Brain microvascular endothelial cell (primary cell): Measurements from ENCODE around the gene CHTF8.

Experiments
- DNase-seq: peaks from one replicate; pipeline ENCODE4 v3.0.0-alpha.2; 2020
- H3K27ac ChIP-seq: fragments of 250-450 bp; sonication (Bioruptor Pico); 2 replicates; pipeline ENCODE4 v1.5.1; 2020; ENCODE audit warnings: mild to moderate bottlenecking, moderate library complexity
- H3K27me3 ChIP-seq: fragments of 250-450 bp; sonication (Bioruptor Pico); replicated peaks from 2 replicates; pipeline ENCODE4 v1.5.1; 2020; ENCODE audit warnings: mild to moderate bottlenecking
- H3K36me3 ChIP-seq: fragments of 250-450 bp; sonication (Bioruptor Pico); replicated peaks from 2 replicates; pipeline ENCODE4 v1.5.1; 2020; ENCODE audit warnings: mild to moderate bottlenecking
- H3K4me3 ChIP-seq: 2 replicates; pipeline ENCODE4 v1.5.1; 2011; ENCODE audit warnings: low read depth, mild to moderate bottlenecking, control low read depth, low read length, moderate library complexity
- CTCF ChIP-seq: IDR thresholded peaks from 2 replicates; pipeline ENCODE4 v1.5.1; 2011; ENCODE audit warnings: low read depth, mild to moderate bottlenecking, moderate library complexity, low read length, control low read depth, inconsistent platforms; ENCODE audit errors: missing control alignments
- in situ Hi-C: cut with HindIII; loops from 2 replicates; pipeline ENCODE4 v1.10.0; 2017; ENCODE audit warnings: low sequenced_read_pairs, low pct_ligation_motif_present

CHTF8 gene

DNA sequence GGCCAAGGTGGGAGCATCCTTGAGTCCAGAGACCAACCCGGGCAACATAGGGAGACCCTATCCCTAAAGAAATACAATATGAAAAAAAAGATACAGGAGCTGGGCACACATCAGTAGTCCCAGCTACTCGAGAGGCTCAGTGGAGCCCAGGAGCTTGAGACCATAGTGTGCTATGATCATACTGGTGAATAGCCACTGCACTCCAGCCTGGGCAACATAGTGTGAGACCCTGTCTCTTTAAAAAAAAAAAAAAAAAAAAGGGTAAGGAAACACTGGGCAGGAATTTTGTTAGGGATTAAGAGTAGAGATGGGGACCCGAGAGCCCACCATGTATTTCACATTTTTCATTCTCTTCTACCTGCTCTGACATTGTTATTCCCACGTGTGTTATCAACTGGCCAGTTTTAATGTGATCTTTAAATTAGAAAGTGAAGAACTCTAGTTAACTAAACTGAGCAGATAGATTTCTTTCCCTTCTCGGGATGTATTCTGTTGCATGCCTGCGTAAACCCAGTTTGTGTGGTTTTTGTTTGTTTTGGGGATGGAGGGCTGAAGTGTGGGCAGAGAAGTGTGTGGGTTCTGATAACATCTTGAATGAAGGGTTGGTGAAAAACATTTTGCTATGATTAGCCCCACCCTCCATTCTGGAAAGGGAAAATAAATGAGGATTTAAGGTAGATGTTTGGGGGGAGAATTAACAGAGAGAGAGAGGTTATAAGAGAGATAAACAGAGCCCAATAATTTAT, 37.4 kb upstream of the CHTF8 start:
- H3K4me3 ChIP-seq, result no peak overlapping the region
- peaks cover 20% of the 10 kb centered on the region for H3K36me3 ChIP-seq
- DNase-seq, result no peak
- no peak overlapping the region for H3K27ac ChIP-seq
- no peaks in the 10 kb centered on the region for H3K27me3 ChIP-seq
- in situ Hi-C loops, result no loop called here
- TF ChIP-seq CTCF, result no peak

GRCh38 chr16:69169051-69169450, 36.7 kb upstream of the CHTF8 start:
- TF ChIP-seq CTCF, result no peak
- Histone ChIP-seq H3K27ac (no peak overlapping the region), H3K4me3 (no peak overlapping the region), H3K27me3 (no peaks in the 10 kb centered on the region), H3K36me3 (peaks cover 25% of the 10 kb centered on the region)
- in situ Hi-C loops, result no loop called here
- DNase-seq, result no peak

DNA sequence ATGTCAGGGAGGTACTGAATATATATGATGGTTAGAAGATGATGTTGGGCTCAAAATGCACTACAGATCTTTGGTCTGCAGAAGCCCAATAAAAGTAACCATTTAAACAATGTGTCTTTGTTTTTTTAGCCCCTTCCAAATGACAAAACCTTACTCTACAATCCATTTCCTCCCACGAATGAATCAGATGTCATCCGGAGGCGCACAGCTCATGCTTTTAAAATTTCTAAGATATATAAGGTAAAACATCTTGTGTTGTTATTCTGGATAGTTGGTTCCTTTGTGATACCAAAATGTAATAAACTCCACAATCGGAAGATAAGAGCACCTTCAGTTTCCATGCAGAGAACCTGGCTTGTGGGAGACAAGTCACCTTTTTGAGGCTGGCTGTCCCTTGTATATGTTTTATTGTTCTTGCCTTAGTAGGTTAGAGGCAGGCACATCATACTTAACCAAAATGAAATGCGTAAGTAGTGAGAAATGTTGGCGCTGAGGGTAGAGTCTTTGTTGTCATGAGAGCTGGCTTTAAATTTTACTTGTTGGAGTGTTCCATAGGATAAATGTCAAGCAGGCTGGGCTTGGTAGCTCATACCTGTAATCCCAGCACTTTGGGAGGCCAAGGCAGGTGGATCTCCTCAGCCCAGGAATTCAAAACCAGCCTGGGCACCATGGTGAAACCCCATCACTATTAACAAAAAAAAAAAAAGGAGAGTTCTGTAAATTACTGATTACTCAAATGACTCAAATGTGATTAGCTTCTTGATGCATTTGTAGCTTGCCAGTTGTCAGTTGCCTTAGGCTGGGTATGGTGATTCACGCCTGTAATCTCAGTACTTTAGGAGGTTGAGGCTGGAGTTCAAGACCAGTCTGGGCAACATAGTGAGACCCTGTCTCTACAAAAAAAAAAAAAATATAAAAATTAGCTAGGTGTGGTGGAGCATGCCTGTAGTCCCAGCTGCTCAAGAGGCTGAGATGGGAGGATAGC, 34.9 kb upstream of the CHTF8 start:
- in situ Hi-C loops, result no loop called here

DNA sequence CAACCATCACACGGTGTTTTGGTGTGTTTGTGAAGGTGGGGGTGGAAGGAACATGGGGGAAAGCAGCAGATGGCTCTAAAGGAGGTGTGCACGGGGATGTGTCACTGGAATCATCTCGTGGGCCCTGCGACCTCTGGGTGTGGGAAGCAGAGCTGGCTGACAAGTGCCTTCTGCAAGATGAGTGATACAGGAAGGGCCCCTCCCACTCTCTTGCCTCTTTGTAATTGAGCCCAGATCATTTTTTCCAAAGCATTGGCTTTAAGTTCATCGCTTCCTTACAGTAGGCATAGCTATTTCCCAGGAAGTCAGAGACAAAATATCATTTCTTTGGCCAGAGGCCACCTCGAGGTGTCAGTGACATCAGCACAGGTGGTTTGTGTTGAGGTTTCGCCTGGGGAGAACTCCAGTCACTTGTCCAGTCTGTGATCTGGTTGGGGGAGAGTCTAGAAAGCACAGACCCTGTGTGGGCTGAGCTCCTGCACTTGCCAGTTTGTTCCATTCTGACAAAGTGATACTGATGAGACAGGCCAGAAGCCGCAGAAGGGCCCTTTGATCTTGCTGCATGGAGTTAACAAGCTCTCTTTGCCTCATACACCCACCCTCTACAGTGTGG, 33.9 kb upstream of the CHTF8 start:
- peak; percentile 28 for DNase-seq
- no peak overlapping the region for H3K4me3 ChIP-seq
- peak overlapping the region; percentile 44 for H3K27ac ChIP-seq
- no peak for TF ChIP-seq CTCF
- H3K36me3 ChIP-seq, result peaks cover 42% of the 10 kb centered on the region
- in situ Hi-C loops, result no loop called here
- no peaks in the 10 kb centered on the region for H3K27me3 ChIP-seq

More for the DNA sequence above, 34.9 kb upstream of the CHTF8 start:
- no peak for TF ChIP-seq CTCF
- Histone ChIP-seq H3K4me3 (no peak overlapping the region), H3K27ac (peak overlapping the region; percentile 44), H3K27me3 (no peaks in the 10 kb centered on the region), H3K36me3 (peaks cover 34% of the 10 kb centered on the region)
- peak; percentile 27 for DNase-seq

DNA sequence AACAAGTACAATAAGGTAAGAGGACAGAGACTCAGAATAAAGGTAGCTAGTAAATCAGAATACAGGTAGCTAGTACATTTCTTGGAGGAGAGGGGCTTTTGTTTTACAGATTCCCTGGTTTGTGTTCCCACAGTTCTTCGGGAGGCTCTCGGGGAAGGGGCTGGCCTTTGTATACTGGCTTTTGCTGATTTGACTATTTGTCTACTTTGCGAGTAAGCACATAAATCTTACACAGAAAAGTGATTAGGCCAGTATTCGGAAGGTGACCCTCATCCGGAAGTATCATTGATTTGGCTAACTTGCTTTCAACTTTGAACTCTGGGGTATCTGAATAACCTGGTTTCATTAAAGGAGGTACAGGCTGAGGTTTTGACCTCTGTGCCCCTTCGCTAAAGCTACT, 33.2 kb upstream of the CHTF8 start:
- no peak for TF ChIP-seq CTCF
- DNase-seq, result no peak
- H3K36me3 ChIP-seq, result peaks cover 48% of the 10 kb centered on the region
- no peak overlapping the region for H3K27ac ChIP-seq
- in situ Hi-C loops, result no loop called here
- H3K27me3 ChIP-seq, result no peaks in the 10 kb centered on the region
- H3K4me3 ChIP-seq, result no peak overlapping the region
